ENCODE measurements around the gene MRPS9.

The MRPS9 gene

GRCh38 chr2:105037572-105038382, at the start of gene MRPS9:
MRPS9 (plus strand) TSS chr2:105038069; CDS start chr2:105038093, 24 bp downstream.
- TF ChIP-seq, protein P1, sequence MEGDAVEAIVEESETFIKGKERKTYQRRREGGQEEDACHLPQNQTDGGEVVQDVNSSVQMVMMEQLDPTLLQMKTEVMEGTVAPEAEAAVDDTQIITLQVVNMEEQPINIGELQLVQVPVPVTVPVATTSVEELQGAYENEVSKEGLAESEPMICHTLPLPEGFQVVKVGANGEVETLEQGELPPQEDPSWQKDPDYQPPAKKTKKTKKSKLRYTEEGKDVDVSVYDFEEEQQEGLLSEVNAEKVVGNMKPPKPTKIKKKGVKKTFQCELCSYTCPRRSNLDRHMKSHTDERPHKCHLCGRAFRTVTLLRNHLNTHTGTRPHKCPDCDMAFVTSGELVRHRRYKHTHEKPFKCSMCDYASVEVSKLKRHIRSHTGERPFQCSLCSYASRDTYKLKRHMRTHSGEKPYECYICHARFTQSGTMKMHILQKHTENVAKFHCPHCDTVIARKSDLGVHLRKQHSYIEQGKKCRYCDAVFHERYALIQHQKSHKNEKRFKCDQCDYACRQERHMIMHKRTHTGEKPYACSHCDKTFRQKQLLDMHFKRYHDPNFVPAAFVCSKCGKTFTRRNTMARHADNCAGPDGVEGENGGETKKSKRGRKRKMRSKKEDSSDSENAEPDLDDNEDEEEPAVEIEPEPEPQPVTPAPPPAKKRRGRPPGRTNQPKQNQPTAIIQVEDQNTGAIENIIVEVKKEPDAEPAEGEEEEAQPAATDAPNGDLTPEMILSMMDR (IDR thresholded peaks at IDR 0.05), result no peak

- TF ChIP-seq, protein P1 (IDR thresholded peaks at IDR 0.05), result no peak
Measured at GRCh38 chr2:105005181-105005951, 32.5 kb upstream of the MRPS9 start.

GRCh38 chr2:105007367-105007766, 30.5 kb upstream of the MRPS9 start:
- TF ChIP-seq, protein P1 (IDR thresholded peaks at IDR 0.05), result no peak

DNA sequence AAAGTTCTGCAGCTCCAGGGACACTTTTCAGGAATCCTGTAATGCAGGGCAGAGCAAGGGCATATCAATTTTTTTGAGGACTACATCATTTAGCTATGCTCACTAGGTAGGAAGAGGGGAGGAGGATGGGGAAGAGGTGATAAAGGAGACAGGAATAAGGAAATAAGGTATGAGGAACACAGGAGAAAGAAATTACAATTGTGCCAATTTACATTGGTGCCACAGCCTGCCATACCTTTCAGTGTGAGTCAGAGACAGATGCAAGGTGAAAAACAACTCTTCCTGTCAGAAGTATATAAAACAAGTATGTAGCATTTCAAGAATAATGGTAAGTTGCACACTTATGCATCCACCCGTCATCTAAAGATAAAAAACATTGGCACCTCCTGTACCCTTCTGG, 5.4 kb upstream of the MRPS9 start:
- TF ChIP-seq, protein P1 (IDR thresholded peaks at IDR 0.05), result no peak

GRCh38 chr2:105034170-105034569, 3.7 kb upstream of the MRPS9 start:
- TF ChIP-seq, protein P1 (IDR thresholded peaks at IDR 0.05), result no peak

DNA sequence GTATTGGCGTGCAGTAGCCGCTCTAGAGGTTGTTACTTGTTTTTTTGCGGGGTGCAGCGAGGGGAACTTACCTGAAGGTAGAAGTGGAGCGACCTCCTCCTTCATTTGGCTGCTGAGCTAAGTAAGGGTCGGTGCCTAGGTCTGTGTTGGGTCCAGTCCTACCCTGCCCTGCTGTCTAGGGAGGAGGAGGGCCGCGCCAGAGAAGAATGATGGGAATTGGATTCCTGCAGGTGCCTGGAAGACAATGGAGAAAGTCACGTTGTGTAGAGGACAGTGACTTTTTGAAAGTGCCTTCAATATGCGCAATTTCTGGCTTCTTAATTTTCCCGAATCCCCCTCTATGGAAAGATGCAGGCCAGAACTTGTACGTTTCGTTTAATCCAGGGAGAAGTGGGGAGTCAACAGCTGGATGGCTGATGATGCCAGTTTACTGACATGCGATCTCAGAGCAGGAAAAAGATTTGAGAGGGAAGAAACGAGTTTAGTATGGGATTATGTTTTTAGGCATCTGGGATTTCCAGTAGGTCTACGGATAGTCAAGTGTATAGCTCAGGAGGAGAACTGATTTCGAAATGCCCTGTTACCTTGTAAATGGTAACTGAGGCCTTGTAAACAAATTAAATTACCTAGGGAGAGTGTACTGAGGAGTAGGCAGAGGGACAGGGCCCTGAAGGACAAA, 653 bp downstream of the MRPS9 start:
- TF ChIP-seq, protein P1 (IDR thresholded peaks at IDR 0.05), result no peak

GRCh38 chr2:105039559-105039958, 1.7 kb downstream of the MRPS9 start:
- TF ChIP-seq, protein P1 (IDR thresholded peaks at IDR 0.05), result no peak

Measured in LNCAP (cell line).